Endothelial cell of hepatic sinusoid (primary cell): ENCODE results near the gene ICE2.

Source experiments
- in situ Hi-C: cut with HindIII; loops from 2 replicates; pipeline ENCODE4 v1.10.0; 2017; ENCODE audit warnings: low sequenced_read_pairs

The ICE2 gene

GRCh38 chr15:60478566-60479360 is at the start of gene ICE2:
ICE2 (minus strand) TSS chr15:60479142; CDS start chr15:60477977, 1,165 bp downstream.
- in situ Hi-C loops = no loop called here

- in situ Hi-C loops = no loop called here
These were observed 49.6 kb upstream of the ICE2 start for GRCh38 chr15:60528530-60528929.

- in situ Hi-C loops = no loop called here
These were observed 48.5 kb upstream of the ICE2 start for GRCh38 chr15:60527456-60527855.

- in situ Hi-C loops = no loop called here
These were observed 47.2 kb upstream of the ICE2 start for GRCh38 chr15:60526127-60526616.

- in situ Hi-C loops = no loop called here
These were observed 46.5 kb upstream of the ICE2 start for GRCh38 chr15:60525341-60526039.

GRCh38 chr15:60523056-60523455 is 44.1 kb upstream of the ICE2 start:
- in situ Hi-C loops = no loop called here

GRCh38 chr15:60520825-60521368 is 42.0 kb upstream of the ICE2 start:
- in situ Hi-C loops = no loop called here

GRCh38 chr15:60520013-60520824 is 41.3 kb upstream of the ICE2 start:
- in situ Hi-C loops = no loop called here

GRCh38 chr15:60519218-60519617 is 40.3 kb upstream of the ICE2 start:
- in situ Hi-C loops = no loop called here

GRCh38 chr15:60518511-60518910 is 39.6 kb upstream of the ICE2 start:
- in situ Hi-C loops = no loop called here

- in situ Hi-C loops = no loop called here
These were observed 35.4 kb upstream of the ICE2 start for GRCh38 chr15:60514261-60514881.

GRCh38 chr15:60513676-60514075 is 34.7 kb upstream of the ICE2 start:
- in situ Hi-C loops = no loop called here

- in situ Hi-C loops = no loop called here
These were observed 34.0 kb upstream of the ICE2 start for GRCh38 chr15:60512937-60513336.

- in situ Hi-C loops = no loop called here
These were observed 32.5 kb upstream of the ICE2 start for GRCh38 chr15:60511351-60512031.

GRCh38 chr15:60510006-60510405 is 31.1 kb upstream of the ICE2 start:
- in situ Hi-C loops = no loop called here

GRCh38 chr15:60509470-60509869 is 30.5 kb upstream of the ICE2 start:
- in situ Hi-C loops = no loop called here

GRCh38 chr15:60508442-60508841 is 29.5 kb upstream of the ICE2 start:
- in situ Hi-C loops = no loop called here

- in situ Hi-C loops = no loop called here
These were observed 28.9 kb upstream of the ICE2 start for GRCh38 chr15:60507596-60508424.

- in situ Hi-C loops = no loop called here
These were observed 17.9 kb upstream of the ICE2 start for GRCh38 chr15:60496853-60497252.
